ENCODE results near the gene SYS1. TPM values are rescaled to one million over a fixed set of nuclear protein-coding genes. Genes with fewer than 3 reads are reported as not detected.

The SYS1 gene
- total and polyA plus RNA-seq, 2 donors (not counting 1 experiment from before 2014, with no cell fraction given): 25.3 to 57.7 TPM

DNA sequence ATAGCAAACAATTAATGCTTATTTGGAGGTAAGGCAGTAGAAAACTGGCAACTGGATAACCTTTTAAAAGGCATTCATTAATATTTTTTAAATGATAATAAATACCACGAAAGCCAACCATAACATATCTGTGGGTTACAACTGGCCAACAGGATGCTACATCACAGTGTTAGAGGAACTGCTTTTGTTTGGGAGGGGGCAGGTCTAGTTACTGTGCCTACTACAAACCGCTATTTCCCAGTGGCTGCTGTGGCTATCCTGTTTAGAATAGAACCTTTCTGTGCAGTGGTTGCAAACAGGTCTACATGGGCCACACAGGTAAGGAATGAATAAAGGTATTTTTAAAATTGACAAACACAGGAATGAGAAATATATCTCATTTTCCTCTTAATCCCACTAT is 54.0 kb downstream of the SYS1 start:
- no peaks in the 10 kb centered on the region for H3K9me3 ChIP-seq (ENCODE audit: control extremely low read depth in 1 of 3, control insufficient read depth in 2 of 3, insufficient read depth in 1 of 3, low read length in 2 of 3)
- H3K4me1 ChIP-seq (ENCODE audit: control insufficient read depth in 2 of 2, insufficient read depth in 2 of 2, low read length in 2 of 2): peaks cover 30 to 38% of the 10 kb centered on the region in 2 donors
- H3K9ac ChIP-seq (ENCODE audit: low read length): peak overlapping the region; percentile 98
- CTCF ChIA-PET: interaction anchor here (1.6 to 8.3 kb wide), 5 partner anchors 17 to 57 kb away, joined by 4 to 98 read pairs (median 32); partner anchors contain the start of gene SYS1
- peaks cover 38% of the 10 kb centered on the region for H3K79me2 ChIP-seq (ENCODE audit: control insufficient read depth, insufficient read depth, low read length)
- ATAC-seq (ENCODE audit: low read depth) (no peak), DNase-seq (no peak)
- POLR2A ChIA-PET: interaction anchor here (0.8 to 2.2 kb wide), 3 partner anchors 43 to 54 kb away, joined by 3 to 21 read pairs (median 10); partner anchors contain the start of gene SYS1
- H3K27me3 ChIP-seq (replicated peaks in 1 of 4; ENCODE audit: control extremely low read depth in 1 of 4, control insufficient read depth in 3 of 4, insufficient read depth in 4 of 4, low read length in 3 of 4): no peaks in the 10 kb centered on the region
- Mint-ChIP-seq H3K27ac (peak overlapping the region; percentile 100), H3K9me3 (ENCODE audit: insufficient read depth) (no peaks in the 10 kb centered on the region), H3K27me3 (no peaks in the 10 kb centered on the region), H3K4me3 (peak overlapping the region; percentile 99), H3K4me1 (peaks cover 53% of the 10 kb centered on the region)
- peak overlapping the region; percentile 90 for H3K4me2 ChIP-seq (replicated peaks; ENCODE audit: low read depth, low read length, poor library complexity, severe bottlenecking)
- peaks cover 15 to 31% of the 10 kb centered on the region in 2 experiments for H3K36me3 ChIP-seq (replicated peaks in 1 of 2; ENCODE audit: control extremely low read depth in 1 of 2, control insufficient read depth in 1 of 2, extremely low read depth in 1 of 2, insufficient read depth in 2 of 2, low read length in 1 of 2)
- no peak for TF ChIP-seq EZH2 (IDR thresholded peaks at IDR 0.05; ENCODE audit: borderline replicate concordance, insufficient read depth, low read depth, low read length, poor library complexity, severe bottlenecking)
- TF ChIP-seq, protein P1, sequence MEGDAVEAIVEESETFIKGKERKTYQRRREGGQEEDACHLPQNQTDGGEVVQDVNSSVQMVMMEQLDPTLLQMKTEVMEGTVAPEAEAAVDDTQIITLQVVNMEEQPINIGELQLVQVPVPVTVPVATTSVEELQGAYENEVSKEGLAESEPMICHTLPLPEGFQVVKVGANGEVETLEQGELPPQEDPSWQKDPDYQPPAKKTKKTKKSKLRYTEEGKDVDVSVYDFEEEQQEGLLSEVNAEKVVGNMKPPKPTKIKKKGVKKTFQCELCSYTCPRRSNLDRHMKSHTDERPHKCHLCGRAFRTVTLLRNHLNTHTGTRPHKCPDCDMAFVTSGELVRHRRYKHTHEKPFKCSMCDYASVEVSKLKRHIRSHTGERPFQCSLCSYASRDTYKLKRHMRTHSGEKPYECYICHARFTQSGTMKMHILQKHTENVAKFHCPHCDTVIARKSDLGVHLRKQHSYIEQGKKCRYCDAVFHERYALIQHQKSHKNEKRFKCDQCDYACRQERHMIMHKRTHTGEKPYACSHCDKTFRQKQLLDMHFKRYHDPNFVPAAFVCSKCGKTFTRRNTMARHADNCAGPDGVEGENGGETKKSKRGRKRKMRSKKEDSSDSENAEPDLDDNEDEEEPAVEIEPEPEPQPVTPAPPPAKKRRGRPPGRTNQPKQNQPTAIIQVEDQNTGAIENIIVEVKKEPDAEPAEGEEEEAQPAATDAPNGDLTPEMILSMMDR (IDR thresholded peaks at IDR 0.05): no peak
- peak overlapping the region in 4 of 5 experiments; percentile 80 to 97 (median 93) for H3K4me3 ChIP-seq (ENCODE audit: control extremely low read depth in 1 of 5, extremely low read depth in 1 of 5, insufficient read depth in 1 of 5, low read depth in 2 of 5, low read length in 4 of 5)
- no CpG with 5 or more reads among the region's 2 CpGs for WGBS (ENCODE audit: insufficient coverage)
- peaks cover 8% of the 10 kb centered on the region for H4K20me1 ChIP-seq (ENCODE audit: control insufficient read depth, insufficient read depth, low read length, poor library complexity, severe bottlenecking)
- H2AFZ ChIP-seq (ENCODE audit: insufficient read depth, low read depth, low read length, poor library complexity, severe bottlenecking): no peak overlapping the region
- peak overlapping the region in 1 of 2 donors; percentile 90 for H3K27ac ChIP-seq (ENCODE audit: low read length in 2 of 2)
- intact Hi-C loops (cut with micrococcal nuclease): loop anchor here (1.0 to 5.0 kb wide), 3 partner anchors 15 to 455 kb away; partner anchors contain the start of gene TOMM34

Other genes with a start within 250 kb of the SYS1 start
- not detected in 2 replicates for gene WFDC5, start 248.0 kb upstream of the SYS1 start, total RNA-seq
- gene WFDC5, start 248.0 kb upstream of the SYS1 start, polyA plus RNA-seq: not detected in 2 replicates
- gene WFDC12, start 238.7 kb upstream of the SYS1 start, total RNA-seq: not detected in 2 replicates
- not detected in 2 replicates for gene WFDC12, start 238.7 kb upstream of the SYS1 start, polyA plus RNA-seq
- not detected in 2 replicates for gene PI3, start 188.3 kb upstream of the SYS1 start, total RNA-seq
- 0.24 TPM in 1 of 2 replicates, not detected in the other for gene PI3, start 188.3 kb upstream of the SYS1 start, polyA plus RNA-seq
- not detected in 2 replicates for gene SEMG1, start 156.1 kb upstream of the SYS1 start, total RNA-seq
- gene SEMG1, start 156.1 kb upstream of the SYS1 start, polyA plus RNA-seq: not detected in 2 replicates
- gene SEMG2, start 141.8 kb upstream of the SYS1 start, total RNA-seq: not detected in 2 replicates
- gene SEMG2, start 141.8 kb upstream of the SYS1 start, polyA plus RNA-seq: not detected in 2 replicates
- not detected in 2 replicates for gene SLPI, start 108.6 kb upstream of the SYS1 start, total RNA-seq
- not detected in 2 replicates for gene SLPI, start 108.6 kb upstream of the SYS1 start, polyA plus RNA-seq
- gene RBPJL, start 56.3 kb upstream of the SYS1 start, total RNA-seq: not detected in 2 replicates
- not detected in 2 replicates for gene RBPJL, start 56.3 kb upstream of the SYS1 start, polyA plus RNA-seq
- gene MATN4, start 54.9 kb upstream of the SYS1 start, total RNA-seq: not detected in 2 replicates
- not detected in 2 replicates for gene MATN4, start 54.9 kb upstream of the SYS1 start, polyA plus RNA-seq
- 0.19 TPM in 1 of 2 replicates, not detected in the other for gene SDC4, start 14.7 kb upstream of the SYS1 start, total RNA-seq
- 0.04 and 0.20 TPM in 2 replicates for gene SDC4, start 14.7 kb upstream of the SYS1 start, polyA plus RNA-seq
- gene TP53TG5, start 15.2 kb downstream of the SYS1 start, total RNA-seq: not detected in 2 replicates
- gene TP53TG5, start 15.2 kb downstream of the SYS1 start, polyA plus RNA-seq: not detected in 2 replicates
- 3.6 TPM in 2 replicates for gene DBNDD2, start 45.1 kb downstream of the SYS1 start, total RNA-seq
- gene DBNDD2, start 45.1 kb downstream of the SYS1 start, polyA plus RNA-seq: 3.1 and 9.1 TPM in 2 replicates
- 106 and 110 TPM in 2 replicates for gene PIGT, start 53.0 kb downstream of the SYS1 start, total RNA-seq
- gene PIGT, start 53.0 kb downstream of the SYS1 start, polyA plus RNA-seq: 41.5 and 51.6 TPM in 2 replicates
- 1.0 TPM in 1 of 2 replicates, not detected in the other for gene WFDC2, start 106.6 kb downstream of the SYS1 start, total RNA-seq
- 0.81 TPM in 1 of 2 replicates, not detected in the other for gene WFDC2, start 106.6 kb downstream of the SYS1 start, polyA plus RNA-seq
- not detected in 2 replicates for gene SPINT3, start 152.5 kb downstream of the SYS1 start, total RNA-seq
- gene SPINT3, start 152.5 kb downstream of the SYS1 start, polyA plus RNA-seq: not detected in 2 replicates
- gene WFDC6, start 176.3 kb downstream of the SYS1 start, total RNA-seq: not detected in 2 replicates
- not detected in 2 replicates for gene WFDC6, start 176.3 kb downstream of the SYS1 start, polyA plus RNA-seq
- not detected in 2 replicates for gene EPPIN, start 184.2 kb downstream of the SYS1 start, total RNA-seq
- gene EPPIN, start 184.2 kb downstream of the SYS1 start, polyA plus RNA-seq: not detected in 2 replicates
- not detected in 2 replicates for gene WFDC8, start 216.1 kb downstream of the SYS1 start, total RNA-seq
- gene WFDC8, start 216.1 kb downstream of the SYS1 start, polyA plus RNA-seq: not detected in 2 replicates

Measured in B cell (primary cell).